Measurements from ENCODE around the gene GATD1. TPM values are rescaled to one million over a fixed set of nuclear protein-coding genes. Genes with fewer than 3 reads are reported as not detected.
A peak's percentile ranks its signal among the peaks of the same experiment; 100 is the strongest.

Gene GATD1
- total and polyA plus RNA-seq, 9 of the 15 experiments (the other 6 are each of a cell fraction or from before 2014, with no cell fraction given): 2.8 to 144 (median 36.9) TPM

DNA sequence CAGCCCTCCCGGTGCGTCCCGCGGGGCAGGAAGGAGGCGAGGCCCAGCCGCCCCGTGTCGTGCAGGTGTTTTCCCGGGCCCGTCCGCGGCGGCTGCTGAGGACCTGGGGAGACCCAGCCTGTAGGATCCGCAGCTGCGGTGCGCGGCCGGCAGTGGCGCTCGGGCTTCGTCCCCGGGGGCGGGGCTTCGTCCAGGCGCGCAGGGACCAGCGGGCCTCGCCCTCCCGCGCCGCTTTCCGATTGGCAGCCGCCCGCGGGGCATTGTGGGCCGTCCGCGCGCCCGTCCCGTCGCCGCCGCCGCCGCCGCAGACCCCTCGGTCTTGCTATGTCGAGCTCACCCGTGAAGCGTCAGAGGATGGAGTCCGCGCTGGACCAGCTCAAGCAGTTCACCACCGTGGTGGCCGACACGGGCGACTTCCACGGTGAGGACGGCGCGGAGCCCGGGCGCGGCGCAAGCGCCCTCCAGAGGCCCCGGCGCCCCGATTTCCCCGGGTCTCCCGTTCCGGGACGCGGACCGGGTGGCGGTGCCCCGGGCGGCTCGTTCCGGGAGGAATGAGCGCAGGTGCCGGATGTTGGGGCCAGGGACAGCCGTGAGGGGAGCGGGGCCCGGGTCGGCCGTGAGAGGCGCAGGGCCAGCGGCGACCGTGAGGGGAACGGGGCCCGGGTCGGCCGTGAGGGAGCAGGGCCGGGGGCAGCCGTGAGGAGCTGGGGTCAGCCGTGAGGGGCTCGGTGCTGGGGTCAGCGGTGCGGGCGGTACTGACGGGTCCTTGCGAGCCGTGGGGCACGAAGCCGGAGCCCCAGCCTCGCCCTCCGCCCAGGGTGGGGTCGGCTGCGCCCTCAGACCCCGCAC, 29.9 kb downstream of the GATD1 start, which contains the start of gene TALDO1 (continued):
- TF ChIP-seq, protein P1, sequence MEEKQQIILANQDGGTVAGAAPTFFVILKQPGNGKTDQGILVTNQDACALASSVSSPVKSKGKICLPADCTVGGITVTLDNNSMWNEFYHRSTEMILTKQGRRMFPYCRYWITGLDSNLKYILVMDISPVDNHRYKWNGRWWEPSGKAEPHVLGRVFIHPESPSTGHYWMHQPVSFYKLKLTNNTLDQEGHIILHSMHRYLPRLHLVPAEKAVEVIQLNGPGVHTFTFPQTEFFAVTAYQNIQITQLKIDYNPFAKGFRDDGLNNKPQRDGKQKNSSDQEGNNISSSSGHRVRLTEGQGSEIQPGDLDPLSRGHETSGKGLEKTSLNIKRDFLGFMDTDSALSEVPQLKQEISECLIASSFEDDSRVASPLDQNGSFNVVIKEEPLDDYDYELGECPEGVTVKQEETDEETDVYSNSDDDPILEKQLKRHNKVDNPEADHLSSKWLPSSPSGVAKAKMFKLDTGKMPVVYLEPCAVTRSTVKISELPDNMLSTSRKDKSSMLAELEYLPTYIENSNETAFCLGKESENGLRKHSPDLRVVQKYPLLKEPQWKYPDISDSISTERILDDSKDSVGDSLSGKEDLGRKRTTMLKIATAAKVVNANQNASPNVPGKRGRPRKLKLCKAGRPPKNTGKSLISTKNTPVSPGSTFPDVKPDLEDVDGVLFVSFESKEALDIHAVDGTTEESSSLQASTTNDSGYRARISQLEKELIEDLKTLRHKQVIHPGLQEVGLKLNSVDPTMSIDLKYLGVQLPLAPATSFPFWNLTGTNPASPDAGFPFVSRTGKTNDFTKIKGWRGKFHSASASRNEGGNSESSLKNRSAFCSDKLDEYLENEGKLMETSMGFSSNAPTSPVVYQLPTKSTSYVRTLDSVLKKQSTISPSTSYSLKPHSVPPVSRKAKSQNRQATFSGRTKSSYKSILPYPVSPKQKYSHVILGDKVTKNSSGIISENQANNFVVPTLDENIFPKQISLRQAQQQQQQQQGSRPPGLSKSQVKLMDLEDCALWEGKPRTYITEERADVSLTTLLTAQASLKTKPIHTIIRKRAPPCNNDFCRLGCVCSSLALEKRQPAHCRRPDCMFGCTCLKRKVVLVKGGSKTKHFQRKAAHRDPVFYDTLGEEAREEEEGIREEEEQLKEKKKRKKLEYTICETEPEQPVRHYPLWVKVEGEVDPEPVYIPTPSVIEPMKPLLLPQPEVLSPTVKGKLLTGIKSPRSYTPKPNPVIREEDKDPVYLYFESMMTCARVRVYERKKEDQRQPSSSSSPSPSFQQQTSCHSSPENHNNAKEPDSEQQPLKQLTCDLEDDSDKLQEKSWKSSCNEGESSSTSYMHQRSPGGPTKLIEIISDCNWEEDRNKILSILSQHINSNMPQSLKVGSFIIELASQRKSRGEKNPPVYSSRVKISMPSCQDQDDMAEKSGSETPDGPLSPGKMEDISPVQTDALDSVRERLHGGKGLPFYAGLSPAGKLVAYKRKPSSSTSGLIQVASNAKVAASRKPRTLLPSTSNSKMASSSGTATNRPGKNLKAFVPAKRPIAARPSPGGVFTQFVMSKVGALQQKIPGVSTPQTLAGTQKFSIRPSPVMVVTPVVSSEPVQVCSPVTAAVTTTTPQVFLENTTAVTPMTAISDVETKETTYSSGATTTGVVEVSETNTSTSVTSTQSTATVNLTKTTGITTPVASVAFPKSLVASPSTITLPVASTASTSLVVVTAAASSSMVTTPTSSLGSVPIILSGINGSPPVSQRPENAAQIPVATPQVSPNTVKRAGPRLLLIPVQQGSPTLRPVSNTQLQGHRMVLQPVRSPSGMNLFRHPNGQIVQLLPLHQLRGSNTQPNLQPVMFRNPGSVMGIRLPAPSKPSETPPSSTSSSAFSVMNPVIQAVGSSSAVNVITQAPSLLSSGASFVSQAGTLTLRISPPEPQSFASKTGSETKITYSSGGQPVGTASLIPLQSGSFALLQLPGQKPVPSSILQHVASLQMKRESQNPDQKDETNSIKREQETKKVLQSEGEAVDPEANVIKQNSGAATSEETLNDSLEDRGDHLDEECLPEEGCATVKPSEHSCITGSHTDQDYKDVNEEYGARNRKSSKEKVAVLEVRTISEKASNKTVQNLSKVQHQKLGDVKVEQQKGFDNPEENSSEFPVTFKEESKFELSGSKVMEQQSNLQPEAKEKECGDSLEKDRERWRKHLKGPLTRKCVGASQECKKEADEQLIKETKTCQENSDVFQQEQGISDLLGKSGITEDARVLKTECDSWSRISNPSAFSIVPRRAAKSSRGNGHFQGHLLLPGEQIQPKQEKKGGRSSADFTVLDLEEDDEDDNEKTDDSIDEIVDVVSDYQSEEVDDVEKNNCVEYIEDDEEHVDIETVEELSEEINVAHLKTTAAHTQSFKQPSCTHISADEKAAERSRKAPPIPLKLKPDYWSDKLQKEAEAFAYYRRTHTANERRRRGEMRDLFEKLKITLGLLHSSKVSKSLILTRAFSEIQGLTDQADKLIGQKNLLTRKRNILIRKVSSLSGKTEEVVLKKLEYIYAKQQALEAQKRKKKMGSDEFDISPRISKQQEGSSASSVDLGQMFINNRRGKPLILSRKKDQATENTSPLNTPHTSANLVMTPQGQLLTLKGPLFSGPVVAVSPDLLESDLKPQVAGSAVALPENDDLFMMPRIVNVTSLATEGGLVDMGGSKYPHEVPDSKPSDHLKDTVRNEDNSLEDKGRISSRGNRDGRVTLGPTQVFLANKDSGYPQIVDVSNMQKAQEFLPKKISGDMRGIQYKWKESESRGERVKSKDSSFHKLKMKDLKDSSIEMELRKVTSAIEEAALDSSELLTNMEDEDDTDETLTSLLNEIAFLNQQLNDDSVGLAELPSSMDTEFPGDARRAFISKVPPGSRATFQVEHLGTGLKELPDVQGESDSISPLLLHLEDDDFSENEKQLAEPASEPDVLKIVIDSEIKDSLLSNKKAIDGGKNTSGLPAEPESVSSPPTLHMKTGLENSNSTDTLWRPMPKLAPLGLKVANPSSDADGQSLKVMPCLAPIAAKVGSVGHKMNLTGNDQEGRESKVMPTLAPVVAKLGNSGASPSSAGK (IDR thresholded peaks at IDR 0.05): peak; percentile 81
- TF ChIP-seq ZNF57 (CRISPR knock-in tag; IDR thresholded peaks at IDR 0.05) (no peak), ZNF140 (CRISPR knock-in tag; IDR thresholded peaks at IDR 0.05) (no peak), ZNF589 (CRISPR knock-in tag; IDR thresholded peaks at IDR 0.05; ENCODE audit: low read depth) (no peak), NCOA1 (IDR thresholded peaks at IDR 0.05; ENCODE audit: low read depth) (no peak), KLF6 (CRISPR knock-in tag; IDR thresholded peaks at IDR 0.05; ENCODE audit: borderline replicate concordance) (no peak), POLR2H (tag; IDR thresholded peaks at IDR 0.05; ENCODE audit: low read depth) (no peak), TCFL5 (CRISPR knock-in tag; conservative IDR thresholded peaks at IDR 0.05) (no peak), NCOA4 (IDR thresholded peaks at IDR 0.05; ENCODE audit: partially characterized antibody) (no peak), U2AF2 (optimal IDR thresholded peaks at IDR 0.05; ENCODE audit: low read depth, low read length) (no peak), RAD21 (CRISPR knock-in tag; conservative IDR thresholded peaks at IDR 0.05 in 1 of 2, IDR thresholded peaks at IDR 0.05 in 1 of 2) (no peak), ETV5 (CRISPR knock-in tag; IDR thresholded peaks at IDR 0.05; ENCODE audit: low read depth) (no peak; the same call in 1 of the 2 replicates), ETV6 (IDR thresholded peaks at IDR 0.05; ENCODE audit: borderline replicate concordance in 1 of 2, low read depth in 2 of 2, low read length in 1 of 2) (no peak), ETV6 (CRISPR knock-in tag; IDR thresholded peaks at IDR 0.05; ENCODE audit: borderline replicate concordance) (peak; percentile 65; the same call in 1 of the 2 replicates)
- TF ChIP-seq, protein P2, sequence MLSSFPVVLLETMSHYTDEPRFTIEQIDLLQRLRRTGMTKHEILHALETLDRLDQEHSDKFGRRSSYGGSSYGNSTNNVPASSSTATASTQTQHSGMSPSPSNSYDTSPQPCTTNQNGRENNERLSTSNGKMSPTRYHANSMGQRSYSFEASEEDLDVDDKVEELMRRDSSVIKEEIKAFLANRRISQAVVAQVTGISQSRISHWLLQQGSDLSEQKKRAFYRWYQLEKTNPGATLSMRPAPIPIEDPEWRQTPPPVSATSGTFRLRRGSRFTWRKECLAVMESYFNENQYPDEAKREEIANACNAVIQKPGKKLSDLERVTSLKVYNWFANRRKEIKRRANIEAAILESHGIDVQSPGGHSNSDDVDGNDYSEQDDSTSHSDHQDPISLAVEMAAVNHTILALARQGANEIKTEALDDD (IDR thresholded peaks at IDR 0.05): no peak

All from K562 (cell line).